ENCODE data around the gene SORCS1.

- no peak for TF ChIP-seq CTCF (IDR thresholded peaks at IDR 0.05)
- no peak for TF ChIP-seq POLR2A (IDR thresholded peaks at IDR 0.05)
Observed at GRCh38 chr10:107054469-107055156, 109.9 kb downstream of the SORCS1 start.

Measured in ovary (tissue), 3 donors.